HG03442 (cell line): ENCODE results near the gene GXYLT2.

Source experiments
- ATAC-seq: cut with Tn5 transposase; IDR thresholded peaks from one replicate; pipeline ENCODE4 v1.9.1; 2021; ENCODE audit warnings: mild to moderate bottlenecking, moderate library complexity; ENCODE audit not compliant: unreplicated experiment

The GXYLT2 gene

DNA sequence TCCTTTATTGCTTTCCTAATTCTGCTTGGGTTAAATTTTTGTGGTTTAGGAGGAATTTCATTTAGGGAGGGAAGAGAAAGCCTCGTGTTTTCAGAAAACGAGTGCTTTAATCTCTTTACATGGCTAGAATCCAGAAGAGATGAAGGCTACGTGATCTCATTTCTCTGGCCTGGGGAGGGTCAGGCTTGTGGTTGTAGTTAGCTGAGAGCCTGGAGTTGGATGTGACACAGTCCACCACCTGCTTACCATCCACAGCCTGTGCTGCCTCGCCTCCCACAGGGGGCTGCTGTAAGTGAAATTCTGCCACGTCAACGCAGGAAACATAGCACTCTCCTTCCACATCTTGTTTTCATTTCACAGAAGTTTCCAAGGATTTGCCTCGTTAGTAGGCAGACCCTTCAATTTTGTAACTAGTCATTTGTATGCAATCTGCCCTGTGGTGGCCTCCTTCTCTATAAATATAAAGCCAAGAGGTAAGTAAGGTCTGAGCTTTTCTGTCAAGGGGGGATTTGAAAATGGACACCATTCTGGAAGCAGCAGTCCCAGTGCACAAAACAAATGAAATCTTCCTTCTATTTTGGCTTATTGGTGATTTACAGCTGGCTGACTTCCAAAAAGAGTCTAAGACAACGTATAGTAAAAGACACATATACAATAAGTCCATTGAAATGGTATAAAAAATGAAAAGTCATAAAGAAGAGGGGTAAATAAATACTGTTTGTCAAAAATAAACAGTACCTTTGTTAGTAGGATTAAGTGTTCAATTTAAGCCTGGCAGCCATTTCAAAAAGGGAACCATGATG lies 3.4 kb downstream of the GXYLT2 start:
- ATAC-seq: no peak

DNA sequence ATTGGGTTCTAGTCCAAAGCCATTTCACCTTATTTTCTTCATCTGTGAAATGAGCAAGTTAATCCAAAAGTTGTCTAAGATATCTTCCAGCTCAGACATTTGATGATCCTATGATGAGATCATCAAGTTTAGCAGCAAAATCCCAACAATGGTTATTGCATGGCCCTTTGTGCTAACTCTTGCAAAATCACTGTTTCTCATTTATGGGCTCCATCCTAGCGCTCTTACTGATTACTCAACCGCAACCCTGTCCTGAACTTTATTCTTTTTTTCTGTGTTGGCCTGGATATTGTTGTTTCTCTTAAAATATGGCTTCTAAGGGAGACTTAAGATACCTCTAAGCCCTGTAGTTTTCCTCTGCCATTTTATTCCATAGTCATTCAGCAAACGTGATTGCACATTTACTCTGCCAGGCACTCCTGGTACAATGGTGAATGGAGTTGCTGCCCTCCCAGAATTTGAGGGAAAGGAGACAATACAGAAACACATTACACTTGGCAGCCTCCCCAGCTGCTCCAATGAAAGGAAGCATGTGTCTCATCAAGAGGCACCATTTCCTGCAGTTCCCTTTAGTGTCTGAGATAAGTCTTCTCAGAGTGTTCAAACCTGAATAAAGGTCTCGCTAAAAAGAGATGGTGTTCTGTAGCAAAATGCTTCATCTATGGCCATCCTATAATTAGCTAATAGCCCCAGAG lies 4.4 kb downstream of the GXYLT2 start:
- ATAC-seq: no peak

DNA sequence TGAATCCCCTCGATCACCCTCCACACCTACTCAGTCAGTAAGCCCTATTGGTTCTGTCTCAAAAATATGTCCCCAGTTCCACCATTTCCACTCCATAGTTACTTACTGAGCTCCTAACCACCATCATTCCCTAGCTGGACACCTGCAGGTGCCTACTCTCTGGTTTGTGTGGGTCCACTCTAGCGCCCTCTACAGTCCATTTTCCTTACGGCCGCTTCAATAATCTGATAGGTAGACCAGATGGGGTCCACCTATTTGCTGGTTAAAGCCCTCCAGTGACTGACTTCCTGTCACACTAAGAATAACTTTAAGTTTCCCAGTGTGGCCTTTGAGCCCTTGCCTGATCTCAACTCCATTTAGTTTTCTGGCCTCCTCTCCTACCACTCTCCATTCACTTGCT lies 5.0 kb downstream of the GXYLT2 start:
- no peak for ATAC-seq

DNA sequence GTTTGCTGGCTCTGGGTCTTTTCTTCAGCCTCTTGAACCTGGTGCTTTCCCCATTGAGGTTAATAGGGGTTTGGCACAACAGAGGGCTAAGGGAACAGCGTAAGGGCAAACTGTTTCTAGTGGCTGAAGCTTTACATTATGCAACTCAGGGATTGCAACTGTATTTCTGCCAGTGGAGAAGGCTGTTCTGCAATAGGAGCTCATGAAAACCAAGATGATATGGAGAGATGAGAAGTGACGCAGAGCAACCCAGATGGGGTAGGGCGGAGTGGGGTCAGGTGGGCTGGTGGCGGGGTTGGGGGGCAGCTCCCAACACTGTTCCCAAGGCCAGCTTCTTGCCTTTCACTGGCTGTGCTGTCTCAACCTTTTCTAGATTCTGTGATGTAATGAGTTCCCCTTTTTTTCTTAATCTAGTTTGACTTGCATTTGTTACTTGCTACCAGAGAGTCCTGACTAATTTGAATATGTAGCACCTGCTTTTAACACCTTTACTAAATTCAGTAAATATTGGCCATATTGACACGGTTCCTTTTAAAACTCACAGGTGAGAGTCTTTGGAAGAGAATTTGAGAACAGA lies 7.2 kb downstream of the GXYLT2 start:
- ATAC-seq: no peak

DNA sequence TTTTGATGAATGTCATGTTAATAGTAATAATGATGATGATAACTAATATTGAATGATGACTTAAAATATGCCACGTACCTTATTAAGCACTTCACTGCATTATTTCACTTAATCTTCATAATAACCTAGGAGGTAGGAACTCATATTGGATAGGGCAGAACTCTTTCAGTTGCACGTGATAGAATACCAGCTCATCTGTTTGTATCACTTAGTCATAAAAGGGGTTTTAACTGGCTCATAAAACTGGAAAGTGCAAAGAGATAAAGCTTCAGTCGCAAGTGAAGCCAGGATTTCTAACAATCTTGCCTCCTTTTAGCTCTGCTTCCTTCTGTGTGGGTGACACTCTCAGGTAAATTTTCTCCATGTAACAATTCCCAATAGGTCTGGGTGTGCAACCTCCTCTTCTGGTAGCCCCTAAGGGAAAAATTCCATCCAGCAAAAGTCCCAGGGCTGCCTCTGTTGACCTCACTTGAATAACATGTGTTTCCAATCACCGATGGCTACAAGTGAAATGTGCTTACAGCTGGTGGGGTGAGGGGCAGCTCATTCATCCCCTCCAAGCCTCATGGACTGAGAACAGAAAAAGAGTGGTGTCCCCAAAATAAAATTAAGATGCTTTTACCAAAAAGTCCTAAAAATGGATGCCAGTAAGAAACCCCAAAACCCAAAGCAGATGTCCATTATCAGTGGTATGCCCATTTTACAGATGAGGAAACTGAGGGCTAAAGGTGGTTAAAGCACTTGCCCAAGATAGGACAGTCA lies 9.3 kb downstream of the GXYLT2 start:
- ATAC-seq: no peak

DNA sequence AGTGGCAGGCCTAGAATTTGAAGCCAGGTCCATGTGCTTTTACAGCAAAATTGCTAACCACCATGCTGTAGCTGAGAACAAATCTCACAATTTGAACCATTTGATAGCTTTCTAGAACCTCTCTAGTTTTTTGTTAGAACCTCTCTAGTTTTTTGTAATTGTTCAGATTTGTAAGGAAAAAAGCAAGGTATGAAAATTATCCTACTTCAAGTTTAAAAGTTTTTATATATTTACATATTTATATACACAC lies 9.8 kb downstream of the GXYLT2 start:
- no peak for ATAC-seq

DNA sequence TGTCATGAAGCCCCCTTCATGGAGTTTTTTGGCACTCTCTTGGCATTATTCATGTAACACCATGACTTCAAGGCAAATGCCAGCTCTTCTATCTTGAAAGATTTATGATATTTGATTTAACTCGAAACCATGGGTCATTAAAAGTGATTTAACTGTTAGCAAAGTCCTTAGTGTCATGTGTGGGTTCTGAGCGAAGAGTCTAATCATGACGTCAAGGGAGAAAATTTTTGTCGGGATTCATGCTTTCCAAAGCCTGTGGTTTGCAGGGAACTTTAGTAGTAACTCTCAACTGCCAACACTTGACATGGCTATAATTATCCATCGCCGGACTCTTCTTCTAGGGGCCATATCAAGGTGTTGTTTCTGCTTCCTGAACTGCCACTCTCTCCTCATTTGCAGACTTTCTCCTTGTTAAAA lies 11.5 kb downstream of the GXYLT2 start:
- ATAC-seq: no peak

DNA sequence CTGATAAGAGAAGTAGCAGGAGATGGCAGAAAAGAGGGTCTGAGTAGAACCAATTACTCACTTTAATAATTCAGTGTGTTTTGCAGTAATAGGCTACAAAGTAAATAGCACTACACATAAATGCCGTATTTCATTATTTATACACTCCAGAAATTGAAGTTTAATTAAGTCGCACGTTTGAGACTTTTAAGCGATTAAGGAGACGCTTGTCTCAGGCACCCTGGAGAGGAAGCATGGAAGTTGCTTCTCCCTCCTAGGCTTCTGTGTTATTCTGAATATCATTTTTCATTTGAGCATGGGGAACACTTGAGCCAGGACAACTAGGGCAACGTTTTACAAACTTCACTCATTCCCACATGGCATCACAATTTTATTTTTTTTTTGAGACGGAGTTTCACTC lies 12.2 kb downstream of the GXYLT2 start:
- no peak for ATAC-seq

DNA sequence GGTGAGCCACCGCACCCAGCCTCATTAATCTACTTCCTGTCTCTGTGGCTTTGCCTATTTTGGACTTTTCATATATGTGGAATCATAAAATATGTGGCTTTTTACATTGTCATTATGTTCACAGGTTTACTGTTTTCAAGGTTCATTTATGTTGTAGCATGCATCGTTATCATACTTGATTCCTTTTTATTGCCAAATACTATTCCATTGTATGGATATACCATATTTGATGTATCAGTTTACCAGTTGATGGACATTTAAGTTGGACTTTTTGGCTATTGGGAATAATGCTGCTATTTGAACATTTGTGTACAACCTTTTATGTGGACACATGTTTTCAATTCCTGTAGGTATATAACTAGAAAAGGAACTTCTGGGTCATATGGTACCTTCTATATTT lies 14.0 kb downstream of the GXYLT2 start:
- ATAC-seq: no peak

DNA sequence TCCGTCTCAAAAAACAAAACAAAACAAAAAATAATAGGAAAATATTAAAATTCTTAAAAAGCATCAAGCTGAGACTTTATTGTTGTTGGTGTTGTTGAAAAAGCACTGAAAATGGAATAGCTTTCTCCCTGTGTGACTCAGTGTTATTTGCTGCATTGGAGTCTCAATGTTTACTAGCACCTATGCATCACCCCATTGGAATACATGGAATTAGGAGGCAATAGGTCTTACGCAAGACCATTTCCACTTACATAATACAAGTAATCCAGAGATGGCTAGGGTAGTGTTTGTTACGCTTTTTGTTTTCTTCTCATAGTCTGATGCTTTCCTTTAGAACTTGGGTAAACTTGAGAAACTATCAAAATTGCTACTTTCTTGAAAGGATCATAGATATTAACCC lies 15.2 kb downstream of the GXYLT2 start:
- ATAC-seq: no peak

DNA sequence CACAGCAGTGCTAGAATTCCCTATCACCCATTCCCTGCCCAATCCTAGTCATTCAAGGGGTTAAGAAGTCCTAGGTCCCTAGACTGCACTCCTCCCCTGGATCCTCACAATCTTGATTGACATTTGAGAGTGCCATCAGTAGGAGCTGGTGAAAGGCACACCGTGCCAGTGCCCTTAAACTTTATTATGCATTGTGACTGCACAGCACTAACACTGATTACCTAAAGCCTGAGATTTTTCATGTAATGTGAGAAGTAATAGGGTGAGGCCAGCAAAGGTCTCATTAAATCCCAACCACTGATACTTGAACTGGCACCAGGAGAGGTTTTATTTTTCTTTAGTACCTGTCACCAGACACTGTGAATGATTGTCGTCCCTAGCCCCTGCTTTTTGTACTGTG lies 16.3 kb downstream of the GXYLT2 start:
- no peak for ATAC-seq

DNA sequence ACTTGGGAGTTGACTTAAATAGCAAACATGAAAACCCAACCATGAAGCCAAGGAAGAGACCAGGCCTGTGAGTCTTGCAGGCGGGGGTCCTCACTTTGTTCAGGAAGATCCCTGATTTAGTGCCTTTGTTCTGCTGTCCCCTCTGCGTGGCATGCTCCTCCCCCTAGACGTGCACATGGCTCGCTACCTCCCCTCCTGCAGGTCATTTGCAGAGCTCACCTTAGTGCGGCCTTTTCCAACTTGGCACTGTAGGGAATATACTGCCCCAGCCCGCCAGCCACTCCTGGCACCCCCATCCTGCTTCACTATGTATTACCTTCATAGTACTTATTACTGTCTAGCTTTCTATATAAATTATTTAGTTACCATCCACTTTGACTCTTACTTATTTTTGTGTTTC lies 18.3 kb downstream of the GXYLT2 start:
- no peak for ATAC-seq

DNA sequence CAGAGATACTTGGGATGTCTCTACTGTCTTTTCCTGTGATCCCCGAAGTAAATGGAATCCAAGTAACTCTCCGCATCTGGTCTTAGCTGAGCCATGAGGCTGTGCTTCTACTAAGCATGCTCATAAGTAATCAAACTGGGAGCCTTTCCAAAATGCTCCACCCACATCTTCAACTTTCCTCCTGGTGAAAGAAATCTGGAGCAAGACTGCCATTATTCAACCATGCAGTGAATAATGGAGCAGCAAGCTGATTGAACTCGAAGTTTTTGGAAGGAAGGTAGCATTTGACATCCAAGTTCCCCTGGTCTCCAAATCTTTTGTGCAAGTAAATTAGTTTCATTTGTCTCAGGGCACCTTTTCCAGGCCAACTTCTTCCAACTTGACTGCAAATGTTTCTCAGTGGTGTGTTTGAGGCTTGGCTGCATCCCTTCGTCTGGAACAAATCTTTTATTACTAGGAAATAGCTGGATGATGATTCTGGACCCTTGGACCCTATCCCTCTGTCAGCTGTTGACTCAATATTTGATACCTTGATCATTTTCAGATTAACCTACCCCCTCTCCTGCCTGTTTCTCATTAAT lies 19.4 kb downstream of the GXYLT2 start:
- no peak for ATAC-seq

DNA sequence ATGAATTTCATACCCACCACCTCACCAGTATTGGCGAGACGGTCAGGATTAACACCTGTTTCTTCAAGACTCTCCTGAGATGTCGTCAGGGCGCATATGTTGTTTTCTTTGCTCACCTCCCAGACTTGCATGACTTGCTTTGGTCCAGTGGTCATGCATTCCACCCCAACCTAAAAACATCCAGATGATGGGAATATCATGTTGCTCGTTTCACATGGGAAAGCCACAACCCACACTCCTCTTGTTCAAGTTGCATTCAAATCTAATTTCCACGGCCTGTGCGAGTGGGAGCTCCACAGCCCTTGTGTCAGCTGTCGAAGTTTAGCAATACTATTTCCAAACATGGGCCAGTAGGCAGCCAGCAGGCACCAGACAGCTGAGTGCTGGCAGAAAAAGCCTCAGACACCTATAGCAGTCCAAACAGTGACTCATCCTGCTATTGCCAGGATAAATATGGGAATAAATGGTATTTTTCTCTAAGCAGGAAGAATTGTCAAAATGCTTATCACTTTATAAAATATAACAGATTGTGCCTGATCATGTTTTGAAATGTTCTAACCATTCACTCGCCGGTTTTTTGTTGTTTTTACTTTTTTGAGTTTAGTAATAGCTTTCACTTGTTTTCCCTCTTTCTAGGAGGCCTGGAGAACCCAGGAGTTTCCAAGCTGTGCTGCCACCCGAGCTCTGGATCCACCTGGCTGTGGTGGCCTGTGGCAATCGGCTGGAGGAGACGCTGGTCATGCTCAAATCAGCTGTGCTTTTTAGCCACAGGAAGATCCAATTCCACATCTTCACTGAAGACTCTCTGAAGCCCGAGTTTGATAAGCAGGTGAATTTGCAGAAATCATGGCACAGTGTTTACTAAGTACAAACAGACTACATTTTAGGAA lies 20.1 kb downstream of the GXYLT2 start:
- ATAC-seq: no peak

DNA sequence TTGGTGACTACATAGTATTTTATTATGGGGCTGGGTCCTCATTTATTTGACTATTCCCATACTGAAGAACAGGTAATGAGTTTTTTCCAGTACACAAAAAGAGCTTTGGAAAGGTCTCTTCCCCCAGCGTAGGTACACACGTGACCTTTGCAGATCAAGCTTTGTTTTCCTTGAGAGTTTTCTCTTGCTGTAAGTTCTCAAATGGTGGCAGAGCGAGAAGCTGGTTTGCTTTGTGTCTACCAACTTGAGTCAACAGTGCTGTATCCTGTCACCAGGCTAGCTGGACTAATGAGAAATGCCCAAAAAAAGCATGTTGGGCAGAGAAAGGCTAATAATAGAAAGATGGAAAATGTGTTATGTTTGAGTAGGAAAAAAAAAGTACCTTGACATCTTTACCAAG lies 21.7 kb downstream of the GXYLT2 start:
- ATAC-seq: no peak

DNA sequence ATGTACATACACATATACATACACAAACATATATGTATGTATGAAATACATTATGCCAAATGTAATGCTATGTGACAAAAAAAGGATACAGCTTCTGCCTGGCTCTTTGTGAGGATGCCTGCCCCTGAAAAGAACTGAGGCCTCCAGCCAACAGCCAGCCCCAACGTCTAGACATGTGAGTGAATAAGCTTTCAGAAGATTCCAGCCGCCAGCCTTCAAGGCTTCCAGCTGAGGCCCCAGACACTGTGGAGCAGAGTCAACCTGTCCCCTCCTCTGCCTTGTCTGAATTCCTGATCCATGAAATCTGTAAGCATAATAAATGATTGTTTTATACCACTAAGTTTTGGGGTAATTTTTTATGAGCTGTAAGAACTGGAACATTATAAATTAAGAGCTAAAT lies 24.7 kb downstream of the GXYLT2 start:
- no peak for ATAC-seq

DNA sequence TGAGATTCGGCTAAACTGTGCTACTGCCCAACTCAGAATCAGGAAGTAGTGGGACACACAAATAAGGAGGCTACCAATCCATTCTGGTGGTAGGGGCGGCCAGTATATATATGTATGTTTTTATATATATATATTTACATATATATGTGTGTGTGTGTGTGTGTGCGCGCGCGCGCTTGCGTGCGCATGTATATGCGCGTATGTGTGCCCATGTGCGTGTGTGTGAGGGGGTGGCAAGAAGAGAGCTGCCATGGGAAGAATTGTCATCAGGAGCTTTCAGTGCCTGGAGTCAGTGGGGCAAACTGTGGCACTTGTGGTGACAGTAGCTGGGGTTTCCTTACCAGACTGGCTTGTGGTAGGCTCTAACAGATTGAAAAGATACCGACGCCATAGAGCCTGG lies 26.5 kb downstream of the GXYLT2 start:
- ATAC-seq: no peak

DNA sequence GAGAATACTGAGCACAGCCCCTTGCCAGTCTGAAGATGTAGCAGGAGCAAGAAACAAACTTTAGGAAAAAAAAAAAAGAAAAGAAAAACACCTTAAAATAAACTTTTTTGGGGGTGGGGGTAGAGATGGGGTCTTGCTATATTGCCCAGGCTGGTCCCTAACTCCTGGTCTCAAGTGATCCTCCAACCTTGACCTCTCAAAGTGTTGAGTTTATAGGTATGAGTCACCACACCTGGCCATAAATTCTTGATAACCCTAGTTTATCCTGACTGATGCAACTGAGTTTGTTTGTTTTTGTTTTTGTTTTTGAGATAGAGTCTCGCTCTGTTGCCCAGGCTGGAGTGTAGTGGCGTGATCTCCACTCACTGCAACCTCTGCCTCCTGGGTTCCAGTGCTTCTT lies 28.4 kb downstream of the GXYLT2 start:
- no peak for ATAC-seq

DNA sequence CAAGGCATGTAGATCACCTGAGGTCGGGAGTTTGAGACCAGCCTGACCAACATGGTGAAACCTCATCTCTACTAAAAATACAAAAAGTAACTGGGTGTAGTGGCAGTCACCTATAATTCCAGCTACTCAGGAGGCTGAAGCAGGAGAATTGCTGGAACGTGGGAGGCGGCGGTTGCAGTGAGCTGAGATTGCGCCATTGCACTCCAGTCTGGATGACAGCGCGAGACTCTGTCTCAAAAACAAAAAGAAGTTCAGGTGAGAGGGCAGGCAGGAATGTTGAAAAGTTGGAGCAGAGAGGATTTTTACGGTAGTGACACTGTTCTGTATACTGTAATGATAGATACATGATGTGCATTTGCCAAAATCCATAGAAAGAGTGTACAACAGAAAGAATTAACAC lies 31.7 kb downstream of the GXYLT2 start:
- ATAC-seq: no peak

DNA sequence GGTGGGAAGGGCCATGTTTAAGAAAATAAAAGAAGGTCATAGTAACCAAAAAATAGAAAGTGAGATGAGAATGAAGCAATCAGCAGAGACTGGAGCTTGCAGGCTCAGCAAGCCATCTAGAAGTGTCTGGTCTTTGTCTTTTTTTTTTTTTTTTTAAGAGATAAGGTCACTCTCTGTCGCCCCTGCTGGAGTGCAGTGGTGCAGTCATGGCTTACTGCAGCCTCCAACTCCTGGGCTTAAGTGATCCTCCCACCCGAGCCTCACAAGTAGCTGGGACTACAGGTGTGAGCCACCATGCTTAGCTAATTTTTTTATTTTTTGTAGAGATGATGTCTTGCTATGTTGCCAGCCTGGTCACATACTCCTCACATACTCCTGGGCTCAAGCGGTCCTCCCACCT lies 36.2 kb downstream of the GXYLT2 start:
- no peak for ATAC-seq
